Endothelial cell of umbilical vein (primary cell): ENCODE data around the gene SLC16A2. TPM values are rescaled to one million over a fixed set of nuclear protein-coding genes. Genes with fewer than 3 reads are reported as not detected.

ENCODE experiments used
- BruUV-seq: library from RNA; stranded (reverse); fragments of 400-500 nt; replicated peaks from 2 replicates; lab custom pipeline; 2021; lab: Mats Ljungman, UMichigan
- CTCF ChIA-PET: fragments of 300-600, 350-600 bp; sonication (Branson Sonifier 250); formaldehyde crosslinking; loops from one replicate; lab custom pipeline; 2021; ENCODE audit warnings: antibody characterized with exemption, inconsistent platforms; lab: Charles Lee
- POLR2A ChIA-PET: fragments of 300-600, 350-600 bp; sonication (Branson Sonifier 250); formaldehyde crosslinking; loops from one replicate; lab custom pipeline; 2021; ENCODE audit warnings: antibody characterized with exemption, inconsistent platforms; lab: Charles Lee
- DNase-seq: peaks from one replicate; pipeline ENCODE4 v3.0.0-alpha.2; 2011; ENCODE audit warnings: low read depth, low spot score
- FAIRE-seq: peaks from 2 replicates; lab custom pipeline; 2011; peaks lifted over from hg19 to GRCh38; lab: Jason Lieb, UNC
- H2AFZ ChIP-seq: 2 replicates; pipeline ENCODE4 v1.6.0; 2012; ENCODE audit warnings: low read depth, low read length, control low read depth, inconsistent platforms
- H3K27ac ChIP-seq: 2 replicates; pipeline ENCODE4 v1.5.1; 2011; ENCODE audit warnings: low read depth, mild to moderate bottlenecking, control low read depth, low read length, moderate library complexity; ENCODE audit not compliant: insufficient read depth
- H3K27me3 ChIP-seq, 2 experiments: 2 replicates each; pipeline versions ENCODE4 v1.6.0 to v1.6.1; 2011; ENCODE audit warnings: low read length in 2 of 2, mixed read lengths in 1 of 2; ENCODE audit not compliant: control insufficient read depth in 2 of 2, insufficient read depth in 2 of 2
- H3K36me3 ChIP-seq, 2 experiments: 2 replicates in 1 of 2; 3 replicates in 1 of 2; pipeline ENCODE4 v1.5.1; 2011; ENCODE audit warnings: low read length in 2 of 2, mild to moderate bottlenecking in 1 of 2, moderate library complexity in 1 of 2; ENCODE audit not compliant: control insufficient read depth in 2 of 2, insufficient read depth in 2 of 2; ENCODE audit errors: extremely low read depth in 1 of 2
- H3K4me1 ChIP-seq: 3 replicates; pipeline ENCODE4 v1.5.1; 2011; ENCODE audit warnings: mild to moderate bottlenecking, low read length; ENCODE audit not compliant: control insufficient read depth, insufficient read depth; ENCODE audit errors: extremely low read depth
- H3K4me2 ChIP-seq: 2 replicates; pipeline ENCODE4 v1.6.1; 2011; ENCODE audit warnings: low read length, control low read depth, mixed read lengths; ENCODE audit not compliant: insufficient read depth
- H3K4me3 ChIP-seq, 3 experiments: fragments of 200-600 bp in 1 of 3; sonication (generic), shearing (Covaris generic) in 1 of 3; replicated peaks in 1 of 3; 2 replicates each; pipeline ENCODE4 v1.5.1; 2011 to 2016; ENCODE audit warnings: control low read depth in 3 of 3, low read length in 3 of 3, mild to moderate bottlenecking in 2 of 3, inconsistent platforms in 1 of 3, low read depth in 1 of 3, moderate library complexity in 1 of 3; ENCODE audit not compliant: insufficient read depth in 1 of 3
- H3K79me2 ChIP-seq: 2 replicates; pipeline ENCODE4 v1.6.0; 2012; ENCODE audit warnings: low read length, inconsistent platforms; ENCODE audit not compliant: control insufficient read depth, insufficient read depth
- H3K9ac ChIP-seq: replicated peaks from 2 replicates; pipeline ENCODE3; 2011; ENCODE audit warnings: low read length, control low read depth; ENCODE audit not compliant: insufficient read depth; ENCODE audit errors: extremely low read depth
- H3K9me1 ChIP-seq: replicated peaks from 3 replicates; pipeline ENCODE4 v1.6.0; 2011; ENCODE audit warnings: mild to moderate bottlenecking, low read length; ENCODE audit not compliant: control insufficient read depth, insufficient read depth; ENCODE audit errors: extremely low read depth
- H3K9me3 ChIP-seq: replicated peaks from 2 replicates; pipeline ENCODE4 v1.5.1; 2012; ENCODE audit warnings: low read length, inconsistent platforms; ENCODE audit not compliant: control insufficient read depth, insufficient read depth
- H4K20me1 ChIP-seq: replicated peaks from 2 replicates; pipeline ENCODE3; 2011; ENCODE audit warnings: mild to moderate bottlenecking, low read length; ENCODE audit not compliant: control insufficient read depth, insufficient read depth; ENCODE audit errors: extremely low read depth
- EZH2 ChIP-seq: IDR thresholded peaks from 2 replicates; pipeline ENCODE4 v1.6.1; 2012; ENCODE audit warnings: borderline replicate concordance, low read depth, mild to moderate bottlenecking, moderate library complexity, low read length, inconsistent platforms; ENCODE audit not compliant: severe bottlenecking
- FOS ChIP-seq: IDR thresholded peaks from 2 replicates; pipeline ENCODE4 v1.6.1; 2011; ENCODE audit warnings: mild to moderate bottlenecking, low read length, moderate library complexity, borderline replicate concordance; ENCODE audit not compliant: insufficient read depth
- GATA2 ChIP-seq: IDR thresholded peaks from 2 replicates; pipeline ENCODE4 v1.7.0; 2011; ENCODE audit warnings: low read depth, mild to moderate bottlenecking, moderate library complexity, mixed read lengths, low read length; ENCODE audit not compliant: insufficient read length, insufficient read depth
- JUN ChIP-seq: IDR thresholded peaks from 2 replicates; pipeline ENCODE4 v1.6.1; 2011; ENCODE audit warnings: borderline replicate concordance, low read depth; ENCODE audit not compliant: insufficient read length, insufficient read depth
- MAX ChIP-seq: IDR thresholded peaks from 2 replicates; pipeline ENCODE4 v1.6.1; 2011; ENCODE audit not compliant: insufficient read depth, insufficient read length
- POLR2A ChIP-seq: IDR thresholded peaks from 2 replicates; pipeline ENCODE4 v1.6.1; 2012; ENCODE audit warnings: low read depth, mild to moderate bottlenecking, control low read depth, low read length
- dilution Hi-C: fragments of 300-500 bp; cut with MboI; formaldehyde crosslinking; loops from one replicate; pipeline ENCODE4 v1.15.0; 2019; ENCODE audit warnings: low sequenced_read_pairs; ENCODE audit not compliant: extremely low pct_ligation_motif_present
- intact Hi-C: fragments of 100-400 bp; cut with micrococcal nuclease; formaldehyde crosslinking; loops from one replicate; pipeline ENCODE4 v1.10.0; 2022
- polyA plus RNA-seq, 4 experiments: library from polyadenylated mRNA; depleted of rRNA in 3 of 4; stranded (reverse) in 3 of 4; unstranded in 1 of 4; fragments of >200 nt; gene quantifications; 2 replicates each; pipeline versions ENCODE4 v1.2.1 to v1.2.3, GENCODE V29; 2011 to 2012; ENCODE audit warnings: missing spikeins in 1 of 4
- total RNA-seq: library from RNA; stranded (reverse); gene quantifications from 2 replicates; pipeline ENCODE4 v1.2.3, GENCODE V29; 2021
- TF ChIP-seq, protein P1 (sequence below), 2 donors: IDR thresholded peaks; 1 replicate in 1 of 2; 2 replicates in 1 of 2; pipeline ENCODE4 v1.5.1; 2011; ENCODE audit warnings: low read length in 2 of 2, mild to moderate bottlenecking in 2 of 2, moderate library complexity in 2 of 2, control low read depth in 1 of 2, inconsistent platforms in 1 of 2, low read depth in 1 of 2; ENCODE audit not compliant: insufficient read depth in 1 of 2; ENCODE audit errors: extremely low read depth in 1 of 2

SLC16A2 gene
- total and polyA plus RNA-seq, 2 donors (not counting 3 experiments of a cell fraction or from before 2014, with no cell fraction given), result 3.1 to 3.6 TPM

GRCh38 chrX:74529311-74529710 is 108.0 kb downstream of the SLC16A2 start:
- H3K9me3 ChIP-seq, result no peaks in the 10 kb centered on the region
- no peaks in the 10 kb centered on the region for H3K9me1 ChIP-seq
- no peaks in the 10 kb centered on the region for H3K4me1 ChIP-seq
- H3K36me3 ChIP-seq, result no peaks in the 10 kb centered on the region
- POLR2A ChIA-PET, result no interaction called here
- no TSS peak for BruUV-seq
- H3K27ac ChIP-seq, result no peak overlapping the region
- no peak for FAIRE-seq
- no peak overlapping the region for H3K9ac ChIP-seq
- dilution Hi-C loops, result no loop called here
- H3K27me3 ChIP-seq, result no peaks in the 10 kb centered on the region
- no peaks in the 10 kb centered on the region for H4K20me1 ChIP-seq
- TF ChIP-seq GATA2 (no peak), EZH2 (no peak), FOS (no peak), JUN (no peak), MAX (no peak), POLR2A (no peak)
- TF ChIP-seq, protein P1, sequence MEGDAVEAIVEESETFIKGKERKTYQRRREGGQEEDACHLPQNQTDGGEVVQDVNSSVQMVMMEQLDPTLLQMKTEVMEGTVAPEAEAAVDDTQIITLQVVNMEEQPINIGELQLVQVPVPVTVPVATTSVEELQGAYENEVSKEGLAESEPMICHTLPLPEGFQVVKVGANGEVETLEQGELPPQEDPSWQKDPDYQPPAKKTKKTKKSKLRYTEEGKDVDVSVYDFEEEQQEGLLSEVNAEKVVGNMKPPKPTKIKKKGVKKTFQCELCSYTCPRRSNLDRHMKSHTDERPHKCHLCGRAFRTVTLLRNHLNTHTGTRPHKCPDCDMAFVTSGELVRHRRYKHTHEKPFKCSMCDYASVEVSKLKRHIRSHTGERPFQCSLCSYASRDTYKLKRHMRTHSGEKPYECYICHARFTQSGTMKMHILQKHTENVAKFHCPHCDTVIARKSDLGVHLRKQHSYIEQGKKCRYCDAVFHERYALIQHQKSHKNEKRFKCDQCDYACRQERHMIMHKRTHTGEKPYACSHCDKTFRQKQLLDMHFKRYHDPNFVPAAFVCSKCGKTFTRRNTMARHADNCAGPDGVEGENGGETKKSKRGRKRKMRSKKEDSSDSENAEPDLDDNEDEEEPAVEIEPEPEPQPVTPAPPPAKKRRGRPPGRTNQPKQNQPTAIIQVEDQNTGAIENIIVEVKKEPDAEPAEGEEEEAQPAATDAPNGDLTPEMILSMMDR (IDR thresholded peaks at IDR 0.05; ENCODE audit: extremely low read depth in 1 of 2, insufficient read depth in 1 of 2, low read depth in 1 of 2, low read length in 2 of 2), result no peak
- no peaks in the 10 kb centered on the region for H3K79me2 ChIP-seq
- DNase-seq, result no peak
- H3K4me3 ChIP-seq, result no peak overlapping the region
- no peak overlapping the region for H3K4me2 ChIP-seq
- intact Hi-C loops, result no loop called here
- CTCF ChIA-PET, result no interaction called here
- no peak overlapping the region for H2AFZ ChIP-seq
